SK-N-SH (cell line): ENCODE measurements around the gene ELP4. TPM values are rescaled to one million over a fixed set of nuclear protein-coding genes. Genes with fewer than 3 reads are reported as not detected.

Experiments used
- CTCF ChIA-PET: fragments of 300-600, 350-600 bp; formaldehyde crosslinking; extraction: SDS; loops from one replicate; lab custom pipeline; 2021; lab: Yijun Ruan, JAX
- POLR2A ChIA-PET: fragments of 350-600 bp; sonication (Branson Sonifier 250); formaldehyde crosslinking; extraction: SDS; loops from one replicate; lab custom pipeline; 2020; ENCODE audit warnings: antibody characterized with exemption, inconsistent platforms; lab: Yijun Ruan, JAX
- DNase-seq: peaks from one replicate; pipeline ENCODE4 v3.0.0; 2012
- H2AFZ ChIP-seq: fragments of 200-600 bp; sonication (generic); 2 replicates; pipeline ENCODE4 v1.8.1; 2016; ENCODE audit warnings: antibody characterized with exemption, mild to moderate bottlenecking, low read depth
- H3F3A ChIP-seq: fragments of 200-600 bp; sonication (generic); replicated peaks from 2 replicates; pipeline ENCODE3; 2016; ENCODE audit warnings: antibody characterized with exemption, mild to moderate bottlenecking; ENCODE audit not compliant: insufficient read depth
- H3K27ac ChIP-seq, 2 experiments: fragments of 200-500 bp in 1 of 2; fragments of 200-600 bp in 1 of 2; sonication (Bioruptor generic) in 1 of 2; sonication (generic), shearing (Covaris generic) in 1 of 2; 2 replicates each; pipeline versions ENCODE4 v1.5.1 to v1.6.1; 2014 to 2016; ENCODE audit warnings: low read depth in 2 of 2, inconsistent platforms in 1 of 2, low read length in 1 of 2, mild to moderate bottlenecking in 1 of 2, mixed read lengths in 1 of 2
- H3K27me3 ChIP-seq: fragments of 200-600 bp; sonication (generic), shearing (Covaris generic); 2 replicates; pipeline ENCODE4 v1.6.1; 2016; ENCODE audit warnings: mixed run types; ENCODE audit not compliant: insufficient read depth
- H3K36me3 ChIP-seq, 2 experiments: fragments of 200-500 bp in 1 of 2; fragments of 200-600 bp in 1 of 2; sonication (Bioruptor generic) in 1 of 2; sonication (generic) in 1 of 2; replicated peaks in 1 of 2; 2 replicates each; pipeline versions ENCODE3 to v1.5.1; 2014 to 2016; ENCODE audit warnings: low read length in 1 of 2, mild to moderate bottlenecking in 1 of 2; ENCODE audit not compliant: insufficient read depth in 2 of 2, control insufficient read depth in 1 of 2
- H3K4me1 ChIP-seq, 2 experiments: fragments of 200-500 bp in 1 of 2; fragments of 200-600 bp in 1 of 2; sonication (Bioruptor generic) in 1 of 2; sonication (generic), shearing (Covaris generic) in 1 of 2; 2 replicates each; pipeline versions ENCODE4 v1.5.1 to v1.6.1; 2014 to 2016; ENCODE audit warnings: low read depth in 1 of 2, low read length in 1 of 2, mixed run types in 1 of 2; ENCODE audit not compliant: insufficient read depth in 2 of 2, control insufficient read depth in 1 of 2
- H3K4me2 ChIP-seq: fragments of 200-600 bp; sonication (generic), shearing (Covaris generic); 2 replicates; pipeline ENCODE4 v1.6.1; 2017; ENCODE audit warnings: mixed run types
- H3K4me3 ChIP-seq, 2 experiments: fragments of 200-500 bp in 1 of 2; fragments of 200-600 bp in 1 of 2; sonication (Bioruptor generic) in 1 of 2; sonication (generic), shearing (Covaris generic) in 1 of 2; 2 replicates each; pipeline versions ENCODE4 v1.5.1 to v1.8.1; 2014 to 2016; ENCODE audit warnings: low read depth in 2 of 2, inconsistent platforms in 1 of 2, low read length in 1 of 2, mild to moderate bottlenecking in 1 of 2, mixed read lengths in 1 of 2, moderate library complexity in 1 of 2
- H3K79me2 ChIP-seq: fragments of 200-600 bp; sonication (generic); 2 replicates; pipeline ENCODE4 v1.8.1; 2017; ENCODE audit warnings: mild to moderate bottlenecking; ENCODE audit not compliant: insufficient read depth
- H3K9ac ChIP-seq: fragments of 200-600 bp; sonication (generic); 2 replicates; pipeline ENCODE4 v1.6.1; 2017; ENCODE audit warnings: mixed run types
- H3K9me2 ChIP-seq: fragments of 200-600 bp; sonication (generic); 2 replicates; pipeline ENCODE4 v1.6.1; 2017; ENCODE audit warnings: mixed run types
- H3K9me3 ChIP-seq: fragments of 200-600 bp; sonication (generic); 2 replicates; pipeline ENCODE4 v1.6.1; 2017; ENCODE audit warnings: mixed run types, mild to moderate bottlenecking, moderate library complexity
- H4K20me1 ChIP-seq: fragments of 200-600 bp; sonication (generic); 2 replicates; pipeline ENCODE4 v1.6.1; 2017; ENCODE audit warnings: mild to moderate bottlenecking, mixed run types; ENCODE audit not compliant: insufficient read depth
- ELF1 ChIP-seq: IDR thresholded peaks from 2 replicates; pipeline ENCODE4 v1.4.0; 2012
- EZH2phosphoT487 ChIP-seq: fragments of 200-600 bp; sonication (generic); IDR thresholded peaks from 2 replicates; pipeline ENCODE4 v1.6.1; 2017; ENCODE audit warnings: low read depth, mixed run types, mild to moderate bottlenecking, antibody characterized with exemption, moderate library complexity, borderline replicate concordance
- FOXM1 ChIP-seq: IDR thresholded peaks from 2 replicates; pipeline ENCODE4 v1.4.0; 2012; ENCODE audit warnings: low read depth, mild to moderate bottlenecking
- GABPA ChIP-seq: IDR thresholded peaks from 2 replicates; pipeline ENCODE4 v1.4.0; 2012; ENCODE audit warnings: low read depth, mild to moderate bottlenecking
- JUND ChIP-seq: IDR thresholded peaks from 2 replicates; pipeline ENCODE4 v1.4.0; 2012
- MEF2A ChIP-seq: IDR thresholded peaks from 2 replicates; pipeline ENCODE4 v1.4.0; 2012; ENCODE audit warnings: low read depth, borderline replicate concordance
- PBX3 ChIP-seq: IDR thresholded peaks from 2 replicates; pipeline ENCODE4; 2012
- POLR2AphosphoS5 ChIP-seq: IDR thresholded peaks from 2 replicates; pipeline ENCODE4 v1.6.1; 2012; ENCODE audit warnings: low read depth, low read length
- RXRA ChIP-seq: IDR thresholded peaks from 2 replicates; pipeline ENCODE4 v1.4.0; 2012; ENCODE audit warnings: low read depth, mild to moderate bottlenecking, borderline replicate concordance
- SIN3A ChIP-seq: IDR thresholded peaks from 2 replicates; pipeline ENCODE4 v1.6.1; 2012; ENCODE audit warnings: low read depth, mild to moderate bottlenecking, low read length, moderate library complexity, borderline replicate concordance
- SMC3 ChIP-seq: IDR thresholded peaks from 2 replicates; pipeline ENCODE4 v1.6.1; 2012; ENCODE audit warnings: low read depth, low read length, improper control_type of control experiment
- TAF1 ChIP-seq: IDR thresholded peaks from 2 replicates; pipeline ENCODE4 v1.6.1; 2012; ENCODE audit warnings: low read depth, mild to moderate bottlenecking, low read length, moderate library complexity, borderline replicate concordance
- YY1 ChIP-seq: IDR thresholded peaks from 2 replicates; pipeline ENCODE4 v1.4.0; 2012; ENCODE audit warnings: low read depth, mild to moderate bottlenecking
- ZBTB33 ChIP-seq: IDR thresholded peaks from 2 replicates; pipeline ENCODE4 v1.4.0; 2012; ENCODE audit warnings: low read depth, borderline replicate concordance
- WGBS: methylation state at CpG from one replicate; pipeline ENCODE4 v1.1.6; 2017; ENCODE audit warnings: low lambda C conversion rate; 5-methylcytosine and 5-hydroxymethylcytosine counted together
- polyA plus RNA-seq, 3 experiments: library from polyadenylated mRNA; depleted of rRNA; stranded (reverse); fragments of >200 nt; gene quantifications; 2 replicates each; pipeline ENCODE4 v1.2.3, GENCODE V29; 2012
- TF ChIP-seq, protein P1 (sequence below): IDR thresholded peaks from 2 replicates; pipeline ENCODE4 v1.4.0; 2012; ENCODE audit warnings: low read depth, borderline replicate concordance

ELP4 gene
- polyA plus RNA-seq, 1 of the 3 experiments (the other 2 are of a cell fraction) = 7.0 TPM

- H3K27ac ChIP-seq = no peak overlapping the region
- H3K27me3 ChIP-seq = peaks cover 17% of the 10 kb centered on the region
- no peak overlapping the region for H3K4me2 ChIP-seq
- no peak overlapping the region for H3K4me3 ChIP-seq
- DNase-seq = no peak
- H3F3A ChIP-seq = no peaks in the 10 kb centered on the region
- H3K4me1 ChIP-seq = no peaks in the 10 kb centered on the region
- TF ChIP-seq PBX3 = no peak
- TF ChIP-seq YY1 = no peak
- TF ChIP-seq EZH2phosphoT487 = no peak
- TF ChIP-seq, protein P1, sequence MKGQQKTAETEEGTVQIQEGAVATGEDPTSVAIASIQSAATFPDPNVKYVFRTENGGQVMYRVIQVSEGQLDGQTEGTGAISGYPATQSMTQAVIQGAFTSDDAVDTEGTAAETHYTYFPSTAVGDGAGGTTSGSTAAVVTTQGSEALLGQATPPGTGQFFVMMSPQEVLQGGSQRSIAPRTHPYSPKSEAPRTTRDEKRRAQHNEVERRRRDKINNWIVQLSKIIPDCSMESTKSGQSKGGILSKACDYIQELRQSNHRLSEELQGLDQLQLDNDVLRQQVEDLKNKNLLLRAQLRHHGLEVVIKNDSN = no peak
- no peak for TF ChIP-seq ZBTB33
- no peak for TF ChIP-seq SIN3A
- TF ChIP-seq GABPA = no peak
- TF ChIP-seq POLR2AphosphoS5 = no peak
- ChIA-PET CTCF (no interaction called here), POLR2A (no interaction called here)
- H2AFZ ChIP-seq = no peak overlapping the region
- H3K9me2 ChIP-seq = no peaks in the 10 kb centered on the region
- H3K36me3 ChIP-seq = no peaks in the 10 kb centered on the region
- 43% methylated on average over 2 of the region's 2 CpGs for WGBS
- no peaks in the 10 kb centered on the region for H3K9me3 ChIP-seq
- no peaks in the 10 kb centered on the region for H4K20me1 ChIP-seq
- no peak overlapping the region for H3K9ac ChIP-seq
- no peaks in the 10 kb centered on the region for H3K79me2 ChIP-seq
Measured at GRCh38 chr11:31792456-31792855, 282.9 kb downstream of the ELP4 start.

DNA sequence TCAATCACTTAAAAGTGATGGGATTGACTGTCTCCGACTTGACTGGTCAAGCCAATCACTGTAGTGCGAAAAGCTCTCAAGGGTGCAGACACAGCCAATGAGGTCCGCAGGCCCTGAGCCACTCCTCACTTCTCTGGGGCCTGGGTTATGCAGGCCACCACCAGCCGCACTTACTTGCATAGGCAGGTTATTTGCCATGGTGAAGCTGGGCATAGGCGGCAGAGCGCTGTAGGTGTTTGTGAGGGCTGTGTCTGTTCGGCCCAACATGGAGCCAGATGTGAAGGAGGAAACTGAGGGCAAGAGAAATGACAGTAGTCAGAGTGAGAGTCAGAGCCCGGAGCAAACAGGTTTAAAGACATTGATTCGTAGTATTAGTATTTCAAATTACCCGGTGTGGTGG is 283.7 kb downstream of the ELP4 start:
- H3K9me3 ChIP-seq = no peaks in the 10 kb centered on the region
- H3K27ac ChIP-seq = no peak overlapping the region
- no peak overlapping the region for H3K9ac ChIP-seq
- H4K20me1 ChIP-seq = no peaks in the 10 kb centered on the region
- no peaks in the 10 kb centered on the region for H3K9me2 ChIP-seq
- no peak overlapping the region for H3K4me3 ChIP-seq
- DNase-seq = no peak
- H3K27me3 ChIP-seq = peaks cover 25% of the 10 kb centered on the region
- ChIA-PET POLR2A (no interaction called here), CTCF (no interaction called here)
- H3K4me2 ChIP-seq = no peak overlapping the region
- H3K36me3 ChIP-seq = no peaks in the 10 kb centered on the region
- TF ChIP-seq SIN3A (no peak), POLR2AphosphoS5 (no peak), SMC3 (no peak), FOXM1 (no peak), RXRA (no peak), PBX3 (no peak), TAF1 (no peak), MEF2A (no peak), ELF1 (no peak), JUND (no peak)
- no peaks in the 10 kb centered on the region for H3K4me1 ChIP-seq
- H3K79me2 ChIP-seq = no peaks in the 10 kb centered on the region
- no peak overlapping the region for H2AFZ ChIP-seq
- no peaks in the 10 kb centered on the region for H3F3A ChIP-seq
- WGBS = 78% methylated on average over 10 of the region's 10 CpGs
